Prostate gland (tissue), 2 donors: ENCODE measurements around the gene CCDC13. TPM values are rescaled to one million over a fixed set of nuclear protein-coding genes. Genes with fewer than 3 reads are reported as not detected.
A peak's percentile ranks its signal among the peaks of the same experiment; 100 is the strongest.

Experiments
- DNase-seq: peaks from one replicate; pipeline ENCODE4 v3.0.0-alpha.2; 2019; ENCODE audit warnings: low spot score
- H3K27ac ChIP-seq, 2 donors: fragments of 200-600 bp; sonication (generic); 2 replicates each; pipeline ENCODE4 v1.5.1; 2017 to 2019
- H3K27me3 ChIP-seq: fragments of 200-600 bp; sonication (generic); replicated peaks from 2 replicates; pipeline ENCODE4 v1.5.1; 2019; ENCODE audit not compliant: insufficient read depth
- H3K36me3 ChIP-seq, 2 donors: fragments of 200-600 bp; sonication (generic); 1 replicate in 1 of 2; 2 replicates in 1 of 2; pipeline versions ENCODE4 v1.5.1 to v1.8.1; 2017 to 2019
- H3K4me1 ChIP-seq: fragments of 200-600 bp; sonication (generic); replicated peaks from 2 replicates; pipeline ENCODE4 v1.5.1; 2019
- H3K4me3 ChIP-seq, 2 donors: fragments of 200-600 bp; sonication (generic); 2 replicates each; pipeline ENCODE4 v1.5.1; 2017 to 2019
- H3K9me3 ChIP-seq: fragments of 200-600 bp; sonication (generic); 2 replicates; pipeline ENCODE4 v1.5.1; 2017
- CTCF ChIP-seq, 4 experiments: fragments of 200-600 bp in 2 of 4; fragments of 450-650 bp in 2 of 4; sonication (generic) in 2 of 4; IDR thresholded peaks; 1 replicate in 3 of 4; 2 replicates in 1 of 4; pipeline ENCODE4 v1.5.1; 2016 to 2019; ENCODE audit warnings: antibody characterized with exemption in 4 of 4, mild to moderate bottlenecking in 2 of 4, moderate library complexity in 2 of 4
- POLR2A ChIP-seq: fragments of 450-650 bp; IDR thresholded peaks from one replicate; pipeline ENCODE4 v1.6.1; 2016; ENCODE audit warnings: antibody characterized with exemption, mild to moderate bottlenecking
- POLR2AphosphoS5 ChIP-seq: sonication (generic); formaldehyde crosslinking; IDR thresholded peaks from one replicate; pipeline ENCODE4 v1.6.1; 2017; ENCODE audit warnings: antibody characterized with exemption
- WGBS: methylation state at CpG from one replicate; pipeline ENCODE4 v1.1.5; 2018; 5-methylcytosine and 5-hydroxymethylcytosine counted together
- intact Hi-C: fragments of 100-400 bp; cut with DNase I; formaldehyde crosslinking; loops from one replicate; pipeline ENCODE4 v1.14.2; 2022
- total RNA-seq, 2 donors: library from RNA; depleted of rRNA; stranded (reverse); fragments of >200 nt; gene quantifications; one replicate each; pipeline ENCODE4 v1.1.0, GENCODE V29; 2016

Gene CCDC13
- total RNA-seq: 1 to 10 TPM; 2.4 to 6.5 TPM

- intact Hi-C loops: no loop called here
- 5% methylated on average over 61 of the region's 63 CpGs for WGBS
Observed at GRCh38 chr3:42772670-42773408, at the start of gene CCDC13. TSS of gene CCDC13 (minus strand) at chr3:42773253. CDS start at chr3:42758345, 14,908 bp downstream.

GRCh38 chr3:42822828-42823227, 49.8 kb upstream of the CCDC13 start:
- no peak overlapping the region for H3K27ac ChIP-seq
- WGBS: 71% methylated on average over 3 of the region's 3 CpGs
- no peaks in the 10 kb centered on the region for H3K27me3 ChIP-seq
- H3K4me3 ChIP-seq: no peak overlapping the region
- H3K36me3 ChIP-seq: no peaks in the 10 kb centered on the region
- intact Hi-C loops: loop anchor here (5.0 kb wide), 2 partner anchors 41 to 321 kb away; partner anchors contain the start of gene VIPR1
- H3K9me3 ChIP-seq: no peaks in the 10 kb centered on the region
- DNase-seq: no peak
- no peaks in the 10 kb centered on the region for H3K4me1 ChIP-seq
- TF ChIP-seq POLR2A (no peak), CTCF (IDR thresholded peaks at IDR 0.05) (no peak), POLR2AphosphoS5 (no peak)

More at GRCh38 chr3:42772670-42773408, at the start of gene CCDC13:
- Histone ChIP-seq H3K36me3 (no peaks in the 10 kb centered on the region), H3K4me3 (peak within 1 kb of the TSS; percentile 23 to 40), H3K9me3 (no peaks in the 10 kb centered on the region), H3K4me1 (no peaks in the 10 kb centered on the region), H3K27me3 (no peaks in the 10 kb centered on the region), H3K27ac (peak within 1 kb of the TSS; percentile 13 to 42)
- TF ChIP-seq POLR2AphosphoS5 (peak; percentile 82), CTCF (IDR thresholded peaks at IDR 0.05) (no peak), POLR2A (peak; percentile 19)
- DNase-seq: peak; percentile 76

GRCh38 chr3:42820746-42821051, 47.6 kb upstream of the CCDC13 start:
- Histone ChIP-seq H3K27ac (no peak overlapping the region), H3K4me3 (no peak overlapping the region), H3K4me1 (no peaks in the 10 kb centered on the region), H3K36me3 (no peaks in the 10 kb centered on the region), H3K27me3 (no peaks in the 10 kb centered on the region), H3K9me3 (no peaks in the 10 kb centered on the region)
- no peak for TF ChIP-seq POLR2AphosphoS5
- no peak for TF ChIP-seq CTCF (IDR thresholded peaks at IDR 0.05)
- no peak for TF ChIP-seq POLR2A
- intact Hi-C loops: loop anchor here (5.0 kb wide), 2 partner anchors 38 to 318 kb away; partner anchors contain the start of gene VIPR1
- 98% methylated on average over 6 of the region's 6 CpGs for WGBS
- DNase-seq: no peak

GRCh38 chr3:42819351-42819965, 46.4 kb upstream of the CCDC13 start:
- H3K4me3 ChIP-seq: no peak overlapping the region
- peak overlapping the region; percentile 9 to 49 for H3K27ac ChIP-seq
- no peaks in the 10 kb centered on the region for H3K9me3 ChIP-seq
- 8% methylated on average over 2 of the region's 2 CpGs for WGBS
- intact Hi-C loops: no loop called here
- no peaks in the 10 kb centered on the region for H3K27me3 ChIP-seq
- H3K4me1 ChIP-seq: no peaks in the 10 kb centered on the region
- DNase-seq: no peak
- no peak for TF ChIP-seq POLR2AphosphoS5
- no peaks in the 10 kb centered on the region for H3K36me3 ChIP-seq

- H3K4me3 ChIP-seq: no peak overlapping the region
- intact Hi-C loops: no loop called here
- TF ChIP-seq CTCF (IDR thresholded peaks at IDR 0.05): no peak
- no peaks in the 10 kb centered on the region for H3K4me1 ChIP-seq
- 50% methylated on average over 2 of the region's 2 CpGs for WGBS
- H3K27ac ChIP-seq: no peak overlapping the region
- no peaks in the 10 kb centered on the region for H3K9me3 ChIP-seq
- no peak for DNase-seq
- H3K36me3 ChIP-seq: no peaks in the 10 kb centered on the region
- H3K27me3 ChIP-seq: no peaks in the 10 kb centered on the region
Observed at GRCh38 chr3:42815826-42816225, 42.8 kb upstream of the CCDC13 start.
